A673 (cell line): ENCODE measurements around the gene EPB41L5. TPM values are rescaled to one million over a fixed set of nuclear protein-coding genes. Genes with fewer than 3 reads are reported as not detected.

ENCODE experiments used
- BruUV-seq: library from RNA; stranded (reverse); fragments of 400-500 nt; replicated peaks from 2 replicates; lab custom pipeline; 2021; lab: Mats Ljungman, UMichigan
- CTCF ChIA-PET: fragments of 300-600 bp; sonication (Branson Sonifier 250); formaldehyde crosslinking; loops from one replicate; lab custom pipeline; 2022; ENCODE audit warnings: antibody characterized with exemption; lab: Charles Lee
- POLR2A ChIA-PET: fragments of 300-600 bp; sonication (Branson Sonifier 250); formaldehyde crosslinking; loops from one replicate; lab custom pipeline; 2022; ENCODE audit warnings: antibody characterized with exemption; ENCODE audit not compliant: low non-redundant PET; lab: Charles Lee
- DNase-seq: peaks from one replicate; pipeline ENCODE4 v3.0.0-alpha.2; 2015; ENCODE audit warnings: low spot score
- H3K27ac ChIP-seq: fragments of 200-600 bp; sonication (generic); 2 replicates; pipeline ENCODE4 v1.5.1; 2016; ENCODE audit warnings: mixed run types, low read depth, mild to moderate bottlenecking, mixed read lengths, antibody characterized with exemption, low read length; ENCODE audit not compliant: poor library complexity, severe bottlenecking
- H3K27me3 ChIP-seq: fragments of 200-600 bp; sonication (generic); replicated peaks from 2 replicates; pipeline ENCODE4 v1.6.1; 2017; ENCODE audit warnings: mixed run types, low read depth, mild to moderate bottlenecking, mixed read lengths, antibody characterized with exemption, low read length; ENCODE audit not compliant: insufficient read depth, poor library complexity
- H3K36me3 ChIP-seq: fragments of 200-600 bp; sonication (generic); 2 replicates; pipeline ENCODE4 v1.6.1; 2016; ENCODE audit warnings: mixed run types, mild to moderate bottlenecking, mixed read lengths, antibody characterized with exemption, low read length; ENCODE audit not compliant: insufficient read depth, poor library complexity, severe bottlenecking
- H3K4me1 ChIP-seq: fragments of 200-600 bp; sonication (generic); 2 replicates; pipeline ENCODE4 v1.6.1; 2017; ENCODE audit warnings: mixed run types, mild to moderate bottlenecking, mixed read lengths, antibody characterized with exemption, low read length; ENCODE audit not compliant: insufficient read depth, poor library complexity, severe bottlenecking
- H3K4me3 ChIP-seq: fragments of 200-600 bp; sonication (generic); 2 replicates; pipeline ENCODE4 v1.5.1; 2016; ENCODE audit warnings: low read depth, mixed run types, mild to moderate bottlenecking, mixed read lengths, low read length; ENCODE audit not compliant: poor library complexity, severe bottlenecking
- H3K9me3 ChIP-seq: fragments of 200-600 bp; sonication (generic); 2 replicates; pipeline ENCODE4 v1.6.1; 2016; ENCODE audit warnings: mixed run types, low read depth, mild to moderate bottlenecking, mixed read lengths, antibody characterized with exemption, low read length; ENCODE audit not compliant: poor library complexity, severe bottlenecking
- CTCF ChIP-seq: fragments of 300-800, 200-600 bp; sonication (generic); conservative IDR thresholded peaks from 2 replicates; pipeline ENCODE4 v1.5.1; 2017; ENCODE audit warnings: low read depth, mild to moderate bottlenecking, antibody characterized with exemption, low read length, moderate library complexity, mixed read lengths
- EZH2 ChIP-seq: fragments of 200-600 bp; sonication (generic); IDR thresholded peaks from 2 replicates; pipeline ENCODE4 v1.6.1; 2017; ENCODE audit warnings: borderline replicate concordance, low read depth, mild to moderate bottlenecking, mixed read lengths, antibody characterized with exemption, low read length; ENCODE audit not compliant: poor library complexity, severe bottlenecking
- intact Hi-C: fragments of 100-400 bp; cut with micrococcal nuclease; formaldehyde crosslinking; loops from one replicate; pipeline ENCODE4 v1.10.0; 2022; ENCODE audit not compliant: unreplicated experiment
- total RNA-seq: library from RNA; stranded (reverse); gene quantifications from 2 replicates; pipeline ENCODE4 v1.2.3, GENCODE V29; 2021

EPB41L5 gene
- total RNA-seq, 1 experiment from 2014 or later: 26.5 TPM

GRCh38 chr2:120203251-120204021, 190.6 kb downstream of the EPB41L5 start:
- no peak overlapping the region for H3K4me3 ChIP-seq
- BruUV-seq: no TSS peak
- H3K27me3 ChIP-seq: no peaks in the 10 kb centered on the region
- intact Hi-C loops: no loop called here
- no peak for DNase-seq
- no peaks in the 10 kb centered on the region for H3K9me3 ChIP-seq
- CTCF ChIA-PET: no interaction called here
- TF ChIP-seq EZH2: no peak
- TF ChIP-seq CTCF: no peak
- no peaks in the 10 kb centered on the region for H3K36me3 ChIP-seq
- peaks cover 4% of the 10 kb centered on the region for H3K4me1 ChIP-seq
- no peak overlapping the region for H3K27ac ChIP-seq
- POLR2A ChIA-PET: no interaction called here

DNA sequence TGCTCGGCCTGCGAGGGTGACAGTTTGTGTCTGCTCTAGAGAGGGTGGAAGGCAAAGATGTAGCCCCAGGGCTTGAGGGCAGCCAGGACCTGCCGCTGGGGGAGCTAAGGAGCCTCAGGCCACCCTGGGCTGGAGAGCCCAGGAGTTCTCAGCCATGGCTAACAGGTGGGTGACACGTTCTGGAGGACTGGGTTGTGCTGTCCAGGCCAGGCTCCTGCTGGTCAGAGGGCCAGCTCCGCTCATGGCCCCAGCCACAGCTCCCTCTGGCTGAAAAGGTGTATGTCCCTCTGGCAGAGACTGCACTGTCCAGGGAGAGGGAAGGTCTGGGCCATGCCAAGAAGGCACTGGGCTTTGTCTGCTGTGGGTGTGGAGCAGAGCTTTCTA, 191.1 kb downstream of the EPB41L5 start:
- no peaks in the 10 kb centered on the region for H3K27me3 ChIP-seq
- H3K27ac ChIP-seq: no peak overlapping the region
- TF ChIP-seq EZH2: no peak
- no peak for TF ChIP-seq CTCF
- intact Hi-C loops: no loop called here
- no peaks in the 10 kb centered on the region for H3K9me3 ChIP-seq
- CTCF ChIA-PET: no interaction called here
- POLR2A ChIA-PET: no interaction called here
- no peaks in the 10 kb centered on the region for H3K36me3 ChIP-seq
- no peak overlapping the region for H3K4me3 ChIP-seq
- peaks cover 4% of the 10 kb centered on the region for H3K4me1 ChIP-seq
- no peak for DNase-seq
- BruUV-seq: no TSS peak

- DNase-seq: no peak
- no peak overlapping the region for H3K27ac ChIP-seq
- H3K36me3 ChIP-seq: no peaks in the 10 kb centered on the region
- intact Hi-C loops: no loop called here
- H3K9me3 ChIP-seq: no peaks in the 10 kb centered on the region
- peaks cover 4% of the 10 kb centered on the region for H3K4me1 ChIP-seq
- no peak for TF ChIP-seq CTCF
- no peak for TF ChIP-seq EZH2
- BruUV-seq: no TSS peak
- ChIA-PET CTCF (no interaction called here), POLR2A (no interaction called here)
- H3K4me3 ChIP-seq: no peak overlapping the region
- H3K27me3 ChIP-seq: no peaks in the 10 kb centered on the region
These were observed 191.5 kb downstream of the EPB41L5 start for GRCh38 chr2:120204417-120204816.
